Osteoblast (primary cell): ENCODE results near the gene ANKRD55. TPM values are rescaled to one million over a fixed set of nuclear protein-coding genes. Genes with fewer than 3 reads are reported as not detected.

ENCODE experiments used
- DNase-seq: peaks from one replicate; pipeline ENCODE4 v3.0.0; 2011; ENCODE audit warnings: low spot score, mixed read lengths; ENCODE audit not compliant: insufficient read length; ENCODE audit errors: missing footprints
- H2AFZ ChIP-seq: 2 replicates; pipeline ENCODE4 v1.6.0; 2011; ENCODE audit warnings: mild to moderate bottlenecking, low read length
- H3K27ac ChIP-seq: 2 replicates; pipeline ENCODE4 v1.5.1; 2011; ENCODE audit warnings: mild to moderate bottlenecking, low read depth, low read length, moderate library complexity
- H3K27me3 ChIP-seq: 2 replicates; pipeline ENCODE4 v1.6.0; 2012; ENCODE audit warnings: mild to moderate bottlenecking, control low read depth, inconsistent platforms, low read length, moderate library complexity; ENCODE audit not compliant: insufficient read depth
- H3K36me3 ChIP-seq: 2 replicates; pipeline ENCODE4 v1.5.1; 2011; ENCODE audit warnings: mild to moderate bottlenecking, low read length, control low read depth, moderate library complexity; ENCODE audit not compliant: insufficient read depth
- H3K4me1 ChIP-seq: 2 replicates; pipeline ENCODE4 v1.5.1; 2011; ENCODE audit warnings: mild to moderate bottlenecking, low read length, control low read depth, moderate library complexity; ENCODE audit not compliant: insufficient read depth
- H3K4me2 ChIP-seq: 2 replicates; pipeline ENCODE4 v1.6.0; 2011; ENCODE audit warnings: mild to moderate bottlenecking, low read length; ENCODE audit not compliant: insufficient read depth
- H3K4me3 ChIP-seq: fragments of 200-600 bp; sonication (generic); 3 replicates; pipeline ENCODE4 v1.5.1; 2012; ENCODE audit warnings: mild to moderate bottlenecking, low read length, inconsistent platforms; ENCODE audit not compliant: insufficient read depth
- H3K79me2 ChIP-seq: 2 replicates; pipeline ENCODE4 v1.6.0; 2012; ENCODE audit warnings: mild to moderate bottlenecking, low read length, control low read depth, inconsistent platforms; ENCODE audit not compliant: insufficient read depth
- H3K9me3 ChIP-seq: 2 replicates; pipeline ENCODE4 v1.5.1; 2011; ENCODE audit warnings: low read depth, low read length, control low read depth
- H4K20me1 ChIP-seq: 2 replicates; pipeline ENCODE4 v1.6.0; 2012; ENCODE audit warnings: mild to moderate bottlenecking, low read length, control low read depth; ENCODE audit not compliant: insufficient read depth
- total RNA-seq: library from RNA; depleted of rRNA; stranded (reverse); fragments of >200 nt; gene quantifications from 2 replicates; pipeline ENCODE4 v1.2.3, GENCODE V29; 2012
- TF ChIP-seq, protein P1 (sequence below): IDR thresholded peaks from 2 replicates; pipeline ENCODE4 v1.5.1; 2011; ENCODE audit warnings: mild to moderate bottlenecking, low read depth, low read length, moderate library complexity; ENCODE audit errors: extremely low read depth

Gene ANKRD55
- total RNA-seq, 1 donor, result not detected

DNA sequence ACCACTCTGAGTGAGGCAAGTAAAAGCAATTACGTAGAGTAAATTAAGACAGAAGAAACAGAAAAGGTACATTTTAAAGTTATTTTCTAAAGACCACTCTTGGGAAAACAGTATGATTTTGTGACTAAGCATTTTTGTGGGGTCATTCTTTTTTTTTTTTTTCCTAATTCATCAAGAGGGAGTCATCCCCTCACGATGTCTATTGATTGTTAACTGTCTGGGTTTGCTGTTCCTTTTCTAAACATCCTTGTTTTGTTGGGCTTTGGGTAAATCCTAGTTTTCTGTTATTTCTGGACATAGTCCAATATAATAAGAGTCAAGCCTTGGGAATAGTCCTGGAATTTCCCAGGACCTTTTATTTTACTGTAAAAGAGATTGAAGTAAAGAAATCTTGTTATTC is 63.8 kb downstream of the ANKRD55 start:
- H3K27ac ChIP-seq, result peak overlapping the region; percentile 54
- TF ChIP-seq, protein P1, sequence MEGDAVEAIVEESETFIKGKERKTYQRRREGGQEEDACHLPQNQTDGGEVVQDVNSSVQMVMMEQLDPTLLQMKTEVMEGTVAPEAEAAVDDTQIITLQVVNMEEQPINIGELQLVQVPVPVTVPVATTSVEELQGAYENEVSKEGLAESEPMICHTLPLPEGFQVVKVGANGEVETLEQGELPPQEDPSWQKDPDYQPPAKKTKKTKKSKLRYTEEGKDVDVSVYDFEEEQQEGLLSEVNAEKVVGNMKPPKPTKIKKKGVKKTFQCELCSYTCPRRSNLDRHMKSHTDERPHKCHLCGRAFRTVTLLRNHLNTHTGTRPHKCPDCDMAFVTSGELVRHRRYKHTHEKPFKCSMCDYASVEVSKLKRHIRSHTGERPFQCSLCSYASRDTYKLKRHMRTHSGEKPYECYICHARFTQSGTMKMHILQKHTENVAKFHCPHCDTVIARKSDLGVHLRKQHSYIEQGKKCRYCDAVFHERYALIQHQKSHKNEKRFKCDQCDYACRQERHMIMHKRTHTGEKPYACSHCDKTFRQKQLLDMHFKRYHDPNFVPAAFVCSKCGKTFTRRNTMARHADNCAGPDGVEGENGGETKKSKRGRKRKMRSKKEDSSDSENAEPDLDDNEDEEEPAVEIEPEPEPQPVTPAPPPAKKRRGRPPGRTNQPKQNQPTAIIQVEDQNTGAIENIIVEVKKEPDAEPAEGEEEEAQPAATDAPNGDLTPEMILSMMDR, result no peak
- no peak overlapping the region for H3K4me3 ChIP-seq
- H3K79me2 ChIP-seq, result no peaks in the 10 kb centered on the region
- no peaks in the 10 kb centered on the region for H3K27me3 ChIP-seq
- DNase-seq, result no peak
- H3K4me1 ChIP-seq, result peaks cover 55% of the 10 kb centered on the region
- no peaks in the 10 kb centered on the region for H4K20me1 ChIP-seq
- H3K36me3 ChIP-seq, result no peaks in the 10 kb centered on the region
- peak overlapping the region; percentile 40 for H3K4me2 ChIP-seq
- H3K9me3 ChIP-seq, result no peaks in the 10 kb centered on the region
- H2AFZ ChIP-seq, result no peak overlapping the region

DNA sequence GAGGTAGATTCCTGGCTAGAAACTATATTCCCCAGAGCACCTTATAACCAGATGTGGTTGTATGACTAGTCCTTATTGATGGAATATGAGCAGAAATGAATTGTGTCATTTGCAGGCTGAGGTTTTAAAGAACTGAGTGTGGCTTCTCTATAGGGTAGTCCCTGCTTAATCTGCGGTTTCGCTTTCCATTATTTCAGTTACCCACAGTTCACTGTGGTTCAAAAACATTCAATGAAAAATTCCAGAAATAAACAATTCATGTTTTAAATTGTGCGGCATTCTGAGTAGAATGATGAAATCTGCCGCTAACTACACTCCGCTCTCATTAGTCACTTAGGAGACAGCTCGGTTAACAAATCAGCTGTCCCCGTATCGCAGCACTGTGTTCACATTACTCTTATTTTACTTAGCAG is 65.1 kb downstream of the ANKRD55 start:
- TF ChIP-seq, protein P1, result no peak
- Histone ChIP-seq H3K4me3 (peak overlapping the region; percentile 4), H3K27me3 (no peaks in the 10 kb centered on the region), H2AFZ (peak overlapping the region; percentile 0), H3K9me3 (no peaks in the 10 kb centered on the region), H3K4me2 (peak overlapping the region; percentile 16), H3K27ac (peak overlapping the region; percentile 54), H4K20me1 (no peaks in the 10 kb centered on the region), H3K79me2 (no peaks in the 10 kb centered on the region), H3K36me3 (no peaks in the 10 kb centered on the region), H3K4me1 (peaks cover 55% of the 10 kb centered on the region)
- no peak for DNase-seq

DNA sequence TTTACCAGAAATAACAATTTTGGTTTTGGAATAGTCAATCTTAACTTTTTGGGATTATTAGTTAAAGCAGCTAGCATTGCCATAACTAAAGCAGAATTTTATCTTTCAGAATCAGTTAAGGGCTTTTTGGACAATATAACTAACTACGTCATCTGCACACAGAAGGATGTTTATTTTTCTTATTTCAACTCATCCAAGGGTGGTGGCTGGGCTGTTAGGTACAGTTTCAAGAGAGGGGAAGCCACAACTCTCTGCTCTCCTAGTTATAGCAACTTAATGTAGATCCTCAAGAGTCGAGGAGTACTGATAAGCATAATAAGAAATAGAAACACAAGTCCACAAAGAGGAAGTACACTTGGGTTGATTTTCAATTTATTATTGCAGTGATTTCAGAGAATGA is 65.6 kb downstream of the ANKRD55 start:
- Histone ChIP-seq H3K27ac (peak overlapping the region; percentile 54), H3K9me3 (no peaks in the 10 kb centered on the region), H2AFZ (peak overlapping the region; percentile 0), H3K4me3 (peak overlapping the region; percentile 7), H3K27me3 (no peaks in the 10 kb centered on the region), H3K4me1 (peaks cover 50% of the 10 kb centered on the region), H3K79me2 (no peaks in the 10 kb centered on the region), H4K20me1 (no peaks in the 10 kb centered on the region), H3K36me3 (no peaks in the 10 kb centered on the region), H3K4me2 (peak overlapping the region; percentile 16)
- no peak for DNase-seq
- TF ChIP-seq, protein P1, result no peak

DNA sequence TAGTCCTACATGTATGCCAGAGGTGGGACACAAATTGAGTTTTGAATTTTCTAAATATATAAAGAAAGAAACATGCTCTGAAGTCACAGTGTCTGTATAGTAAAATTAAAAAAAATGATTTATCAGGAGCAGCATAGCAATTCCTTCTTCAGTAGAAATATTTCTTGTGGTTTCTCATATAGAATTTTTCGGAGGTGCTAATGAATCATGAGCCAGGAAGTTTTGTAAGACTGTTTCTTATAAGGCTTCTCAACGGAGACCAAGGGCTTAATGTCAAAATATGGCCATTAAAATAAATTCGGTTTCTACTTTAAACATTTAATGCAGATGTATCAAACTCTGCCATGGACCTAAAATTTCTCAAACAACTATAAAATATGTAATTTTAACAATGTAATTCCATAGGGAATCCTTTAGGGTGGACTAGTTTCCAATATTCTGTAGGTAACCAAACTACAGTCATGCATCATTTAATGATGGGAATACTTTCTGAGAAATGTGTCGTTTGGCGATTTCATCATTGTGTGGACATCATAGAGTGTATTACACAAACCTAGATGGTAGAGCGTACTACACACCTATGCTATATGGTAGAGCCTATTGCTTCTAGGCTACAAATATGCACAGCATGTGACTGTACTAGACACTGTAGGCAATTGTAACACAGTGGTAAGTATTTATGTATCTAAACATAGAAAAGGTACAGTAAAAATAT is 66.3 kb downstream of the ANKRD55 start:
- no peak for DNase-seq
- Histone ChIP-seq H3K4me2 (no peak overlapping the region), H4K20me1 (no peaks in the 10 kb centered on the region), H3K27ac (no peak overlapping the region), H3K36me3 (no peaks in the 10 kb centered on the region), H3K4me3 (no peak overlapping the region), H3K9me3 (no peaks in the 10 kb centered on the region), H2AFZ (no peak overlapping the region), H3K4me1 (peaks cover 44% of the 10 kb centered on the region), H3K79me2 (no peaks in the 10 kb centered on the region), H3K27me3 (no peaks in the 10 kb centered on the region)
- TF ChIP-seq, protein P1, result no peak
